ENCODE results near the gene ZNF737.
"Not testable (repeated sequence)": the region's sequence is repeated elsewhere in the genome, so short reads cannot be mapped to it uniquely, and the experiment has no call there.

Gene ZNF737

DNA sequence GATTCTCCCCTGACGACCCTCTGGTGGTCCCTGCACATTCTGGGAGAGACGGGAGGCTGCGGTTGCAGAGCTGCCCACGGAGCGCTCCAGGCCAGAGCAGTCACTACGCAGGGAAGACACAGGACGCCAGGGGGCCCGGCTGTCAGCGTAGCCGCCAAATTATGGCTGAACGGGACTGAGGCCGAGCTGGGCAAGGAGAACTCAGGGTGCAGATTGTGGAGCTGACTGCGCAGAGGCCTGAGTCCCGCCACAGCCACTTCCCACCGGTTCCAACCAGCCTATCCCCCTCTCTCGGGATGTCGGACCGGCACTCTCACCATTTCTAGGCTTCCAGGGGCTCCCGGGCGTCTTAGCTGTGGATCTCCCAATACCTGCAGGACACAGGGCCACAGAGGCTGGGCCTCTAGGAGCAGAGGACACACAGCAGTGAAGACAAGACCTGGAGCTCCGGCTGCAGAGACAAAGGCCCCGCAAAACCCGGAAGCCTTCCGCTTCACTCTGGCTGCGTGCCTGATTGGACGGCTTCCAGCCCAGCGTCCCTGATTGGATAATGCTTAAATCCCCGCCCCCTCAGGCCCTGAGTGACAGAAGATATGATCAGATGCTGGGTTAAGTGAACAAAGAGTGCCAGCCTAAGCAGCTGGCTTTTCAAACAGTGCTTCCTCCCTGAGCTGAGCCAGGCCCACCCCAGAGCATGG, at the start of gene ZNF737:
Gene ZNF737 (minus strand): TSS at position 461 of the 698 bp plus-strand sequence. CDS start 141 bp downstream, at position 320.
- DNase-seq = peak; percentile 30 to 38

DNA sequence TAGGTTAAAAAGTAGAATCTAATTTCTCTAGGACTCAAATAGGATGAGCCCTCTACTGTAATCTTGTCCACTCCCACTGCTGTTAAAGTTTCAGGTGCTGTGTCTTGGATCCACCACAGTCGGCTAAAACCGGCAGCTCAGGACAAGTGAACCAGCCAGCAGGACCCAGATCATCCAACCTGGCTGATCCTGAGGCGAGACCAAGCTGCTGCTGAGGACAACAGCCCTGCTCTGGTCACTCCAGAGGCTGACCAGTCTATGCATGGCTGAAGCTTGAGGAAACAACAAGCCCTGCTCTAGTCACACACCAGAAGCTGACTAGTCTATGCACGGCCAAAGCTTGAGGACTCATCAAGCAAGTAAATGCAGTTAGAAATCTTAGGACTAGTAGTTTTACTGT, 49.4 kb upstream of the ZNF737 start:
- not testable (repeated sequence) for DNase-seq

DNA sequence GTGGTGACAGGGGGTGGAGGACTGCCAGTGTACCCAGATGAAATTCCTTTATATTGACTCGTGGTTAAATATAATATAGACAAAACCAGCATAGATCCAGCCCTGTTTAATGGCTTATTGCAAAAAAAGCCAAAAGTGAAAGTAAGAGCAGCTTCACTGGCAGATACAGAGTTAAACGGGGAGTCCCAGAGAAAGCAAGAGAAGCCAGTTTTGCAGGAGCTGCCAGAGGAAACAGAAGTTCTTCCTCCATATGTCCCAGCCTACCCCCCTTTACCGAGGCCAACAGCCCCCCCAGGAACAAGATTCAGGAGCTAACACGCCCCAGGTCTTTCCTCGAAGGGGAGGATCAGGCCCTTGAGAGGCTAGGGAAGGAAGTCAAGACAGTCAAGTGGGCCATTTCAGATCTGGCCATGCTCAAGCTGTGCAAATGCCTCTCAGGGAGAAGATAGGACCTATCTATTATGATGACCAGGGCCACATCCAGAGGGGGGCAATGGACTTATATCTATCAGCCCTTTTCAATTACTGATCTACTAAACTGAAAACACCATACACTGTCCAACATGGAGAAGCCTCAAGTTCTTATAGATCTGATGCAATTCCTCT, 47.2 kb upstream of the ZNF737 start:
- no peak for DNase-seq

DNA sequence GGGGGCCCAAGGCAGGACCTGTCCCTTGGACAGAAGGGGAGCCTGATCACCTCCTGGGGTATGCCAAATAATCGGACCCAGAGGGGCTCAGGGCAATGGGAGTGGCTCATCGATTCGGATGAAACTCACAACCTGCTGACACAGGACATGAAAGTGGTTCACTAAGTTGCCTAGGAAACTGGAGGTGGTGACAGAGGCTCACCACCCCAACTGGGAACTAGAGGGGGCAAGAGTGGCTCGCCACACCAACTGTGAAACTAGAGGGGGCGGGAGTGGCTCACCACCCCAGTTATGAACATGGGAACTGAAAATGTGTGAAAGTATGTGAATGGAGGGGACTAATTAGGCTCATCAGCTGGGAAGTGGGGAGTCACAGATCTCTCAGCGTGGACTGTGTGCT, 46.3 kb upstream of the ZNF737 start:
- no peak for DNase-seq

DNA sequence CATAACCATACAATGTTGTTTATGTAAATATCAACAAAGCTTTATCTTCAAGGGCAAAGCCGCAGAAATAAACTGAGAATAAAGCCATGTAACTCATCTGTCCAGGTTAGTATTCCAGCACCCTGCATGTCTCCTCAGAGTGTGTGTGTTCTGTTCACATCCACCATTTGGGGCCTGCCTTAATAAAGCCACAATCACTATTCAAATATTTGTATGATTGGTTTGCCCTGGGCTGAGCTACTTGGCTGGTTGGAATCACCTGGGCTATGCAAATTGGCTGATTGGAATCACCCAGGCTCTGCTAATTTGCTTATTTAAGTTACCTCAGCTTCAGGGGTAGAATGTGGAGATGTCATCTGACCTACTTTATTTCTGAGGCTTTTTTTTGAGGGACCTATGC, 42.4 kb upstream of the ZNF737 start:
- no peak for DNase-seq

- DNase-seq = no peak
Measured at GRCh38 chr19:20558571-20558970, 7.0 kb downstream of the ZNF737 start.

GRCh38 chr19:20558011-20558410, 7.6 kb downstream of the ZNF737 start:
- no peak for DNase-seq

DNA sequence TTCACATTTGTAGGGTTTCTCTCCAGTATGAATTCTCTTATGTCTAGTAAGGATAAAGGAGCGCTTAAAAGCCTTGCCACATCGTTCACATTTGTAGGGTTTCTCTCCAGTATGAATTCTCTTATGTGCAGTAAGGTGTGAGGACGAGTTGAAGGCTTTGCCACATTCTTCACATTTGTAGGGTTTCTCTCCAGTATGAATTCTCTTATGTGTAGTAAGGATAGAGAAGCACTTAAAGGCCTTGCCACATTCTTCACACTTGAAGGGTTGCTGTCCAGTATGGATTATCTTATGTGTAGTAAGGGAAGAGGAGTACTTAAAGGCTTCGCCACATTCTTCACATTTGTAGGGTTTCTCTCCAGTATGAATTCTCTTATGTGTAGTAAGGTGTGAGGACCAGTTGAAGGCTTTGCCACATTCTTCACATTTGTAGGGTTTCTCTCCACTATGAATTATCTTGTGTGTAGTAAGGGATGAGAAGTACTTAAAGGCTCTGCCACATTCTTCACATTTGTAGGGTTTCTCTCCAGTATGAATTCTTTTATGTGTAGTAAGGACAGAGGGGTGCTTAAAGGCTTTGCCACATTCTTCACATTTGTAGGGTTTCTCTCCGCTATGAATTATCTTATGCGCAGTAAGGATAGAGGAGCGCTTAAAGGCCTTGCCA, 20.8 kb downstream of the ZNF737 start:
- DNase-seq = not testable (repeated sequence)

- DNase-seq = not testable (repeated sequence)
Measured at GRCh38 chr19:20530303-20530702, 35.3 kb downstream of the ZNF737 start.

DNA sequence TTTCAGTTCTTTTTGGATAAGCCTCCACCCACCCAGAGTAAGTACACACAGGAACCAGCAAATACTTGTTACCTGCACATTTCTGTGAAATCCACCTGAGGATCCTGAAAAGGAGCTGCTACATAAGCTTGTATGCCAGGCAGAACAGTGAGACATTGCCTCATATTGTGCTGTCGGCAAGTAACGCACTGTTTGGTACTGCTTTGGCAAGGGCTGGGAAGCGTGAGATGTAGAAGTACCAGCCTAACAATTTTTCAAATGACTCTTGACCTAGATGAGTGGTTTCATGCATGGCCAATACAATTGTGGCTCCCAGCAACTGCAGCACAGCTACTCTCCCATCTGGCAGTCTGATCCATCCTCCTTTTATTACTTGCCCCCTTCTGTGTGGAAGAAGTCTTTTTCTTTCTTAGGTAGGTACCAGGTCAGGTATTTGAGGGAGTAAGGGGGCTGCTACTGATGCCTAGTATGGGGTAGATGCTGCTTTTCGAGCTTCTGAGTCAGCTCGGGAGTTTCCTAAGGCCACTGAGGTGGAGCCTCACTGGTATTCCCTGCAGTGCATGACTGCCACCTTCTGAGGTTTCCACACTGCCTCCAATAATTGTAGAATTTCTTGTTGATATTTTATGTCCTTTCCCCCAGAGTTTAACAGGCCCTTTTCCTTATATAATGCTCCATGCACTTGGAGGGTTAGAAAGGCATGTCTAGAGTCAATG, 52.2 kb downstream of the ZNF737 start:
- DNase-seq = no peak

GRCh38 chr19:20503476-20503875, 62.1 kb downstream of the ZNF737 start:
- DNase-seq = no peak

Data from NCI-H524 (cell line).